HG03066 (cell line): ENCODE data around the gene TBC1D2B.

Experiments used
- ATAC-seq: cut with Tn5 transposase; IDR thresholded peaks from one replicate; pipeline ENCODE4 v1.9.1; 2021; ENCODE audit warnings: low read depth; ENCODE audit not compliant: unreplicated experiment

Gene TBC1D2B

DNA sequence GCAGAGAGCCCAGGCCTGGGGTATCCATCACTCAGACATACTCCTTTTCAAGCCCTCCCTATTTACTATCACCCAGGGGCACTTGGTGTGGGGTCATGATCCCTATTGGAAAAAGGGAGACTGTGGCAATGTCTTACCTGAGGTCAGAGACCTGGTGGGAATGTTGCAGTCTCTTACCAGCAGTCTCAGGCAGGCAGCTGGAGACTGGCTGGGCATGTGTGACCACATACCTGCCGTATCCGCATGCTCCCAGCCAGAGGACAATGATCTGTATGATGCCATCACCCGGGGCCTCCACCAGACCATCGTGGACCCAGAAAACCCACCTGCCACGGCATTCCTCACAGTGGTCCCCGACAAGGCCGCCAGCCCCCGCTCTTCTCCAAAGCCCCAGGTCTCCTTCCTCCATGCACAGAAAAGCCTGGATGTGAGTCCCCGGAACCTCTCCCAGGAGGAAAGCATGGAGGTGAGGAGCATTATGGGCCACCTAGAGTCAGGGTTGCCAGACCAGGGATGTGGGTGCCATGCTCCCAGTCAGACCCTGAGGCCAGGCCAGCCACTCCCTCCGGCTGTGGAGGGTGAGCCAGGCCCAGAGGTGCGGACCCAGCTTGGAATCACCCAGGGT is 20.7 kb upstream of the TBC1D2B start:
- ATAC-seq, result no peak

GRCh38 chr15:78097667-78098066 is 20.2 kb upstream of the TBC1D2B start:
- ATAC-seq, result no peak

DNA sequence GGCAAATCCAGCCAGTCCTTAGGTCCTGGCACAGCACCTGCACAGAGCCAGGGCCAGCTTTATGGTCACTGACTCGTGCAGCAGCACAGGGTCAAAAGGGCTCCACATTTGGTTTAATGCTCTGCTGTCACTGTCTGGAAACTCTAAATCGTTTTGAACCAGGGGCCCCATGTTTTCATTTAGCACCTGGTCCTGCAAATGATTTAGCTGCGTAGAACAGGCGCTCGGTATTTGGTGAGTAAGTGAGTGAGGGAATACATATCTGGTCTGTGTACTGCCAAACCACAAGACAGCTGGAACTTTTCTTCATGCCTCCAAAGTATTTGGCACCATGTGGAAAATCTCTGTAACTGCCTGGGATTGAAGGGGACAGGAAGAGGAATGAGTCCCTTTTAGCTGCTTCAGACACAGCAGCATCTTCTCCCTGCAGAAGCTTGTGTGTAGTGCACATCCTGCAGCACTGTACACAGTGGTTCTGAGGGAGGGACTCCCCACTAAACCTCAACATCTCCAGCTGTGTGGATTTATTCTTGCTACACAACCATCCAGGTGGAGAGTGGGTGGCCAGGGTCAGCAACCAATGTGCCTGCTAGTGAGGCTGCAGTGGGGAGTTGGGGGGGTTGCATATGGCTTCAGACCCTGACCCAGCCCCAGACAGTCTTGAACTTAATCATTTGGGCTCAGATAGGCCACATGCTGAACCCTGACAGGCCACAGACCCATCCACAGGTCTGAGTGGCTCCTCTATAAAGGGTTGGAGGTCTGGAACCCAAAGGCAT is 15.9 kb upstream of the TBC1D2B start:
- no peak for ATAC-seq

GRCh38 chr15:78092261-78093041 is 14.9 kb upstream of the TBC1D2B start, which contains the start of gene SH2D7:
Gene SH2D7 (plus strand): TSS chr15:78092561. CDS start chr15:78092585, 24 bp downstream.
- ATAC-seq, result no peak

GRCh38 chr15:78090422-78091063 is 13.0 kb upstream of the TBC1D2B start:
- no peak for ATAC-seq

DNA sequence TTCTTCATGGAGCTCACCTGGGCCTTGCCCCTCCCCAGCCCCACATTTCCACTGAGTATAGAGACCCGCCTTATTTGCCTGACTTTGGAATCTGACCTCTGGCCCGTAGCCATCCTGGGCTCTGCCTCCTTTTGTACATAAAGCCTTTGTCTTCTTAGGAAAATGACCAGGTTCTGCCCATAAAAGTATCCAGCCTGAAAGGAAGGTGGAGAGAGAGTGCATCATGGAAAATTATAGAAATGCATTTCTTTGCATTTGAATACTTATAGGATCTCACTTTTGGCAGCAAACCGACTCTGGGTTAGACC is 11.2 kb upstream of the TBC1D2B start:
- ATAC-seq, result no peak

DNA sequence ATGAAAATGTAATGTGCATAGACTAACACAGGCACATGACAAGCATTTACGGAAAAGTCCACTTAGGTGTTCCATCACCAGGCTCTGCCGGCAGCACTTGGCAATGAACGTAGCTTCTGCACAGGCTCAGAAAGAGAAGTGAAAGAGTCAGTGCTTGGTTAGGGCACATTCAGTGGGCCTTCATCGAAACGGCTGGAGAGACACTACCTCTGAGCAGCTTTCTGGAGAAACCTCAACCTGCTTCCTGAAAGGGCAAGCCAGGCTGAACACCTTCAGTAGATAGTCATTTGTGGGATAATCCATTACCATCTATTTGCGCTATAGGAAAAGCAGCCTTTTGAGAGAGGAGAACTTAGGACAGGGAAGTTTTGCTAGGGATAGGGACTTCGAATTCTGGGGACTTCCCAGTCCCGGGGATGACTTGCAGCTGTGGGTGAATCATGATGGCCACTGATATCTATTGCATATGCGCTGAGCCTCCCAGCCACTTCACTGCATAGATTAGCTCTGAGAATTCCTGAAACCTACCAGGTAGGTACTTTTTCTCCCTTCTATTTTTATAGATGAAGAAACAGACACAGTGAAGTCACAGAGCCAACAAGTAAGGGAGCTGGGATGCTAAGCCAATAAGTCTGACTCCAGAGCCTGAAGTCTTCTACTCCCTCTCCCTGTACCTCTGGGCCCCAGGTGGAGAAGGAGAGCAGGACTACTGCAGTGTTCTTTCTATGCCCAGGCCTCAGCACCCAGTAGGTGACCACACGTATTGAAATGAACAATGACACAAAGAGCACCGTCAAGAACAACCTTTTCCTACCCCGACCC is 10.7 kb upstream of the TBC1D2B start:
- ATAC-seq, result no peak

DNA sequence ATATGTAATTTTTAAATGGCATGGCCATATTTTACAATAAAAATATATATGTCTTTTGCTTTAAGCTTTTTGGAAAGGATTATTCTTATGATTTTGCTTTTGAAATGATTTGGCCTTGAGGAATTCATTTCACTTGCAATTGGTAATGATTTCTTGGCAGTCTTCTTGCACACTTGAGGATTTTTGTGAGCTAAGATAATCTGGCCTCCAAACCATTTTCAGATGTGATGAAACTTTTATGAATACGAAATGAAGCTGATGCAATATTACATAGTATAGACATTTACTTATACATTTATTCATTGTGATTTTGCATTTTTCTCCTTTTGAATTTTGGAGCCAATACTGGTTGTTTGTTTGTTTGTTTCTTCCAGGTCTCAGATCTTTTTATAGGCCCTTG is 8.4 kb upstream of the TBC1D2B start:
- ATAC-seq, result no peak

- ATAC-seq, result no peak
Measured at GRCh38 chr15:78084449-78084750, 6.9 kb upstream of the TBC1D2B start.

DNA sequence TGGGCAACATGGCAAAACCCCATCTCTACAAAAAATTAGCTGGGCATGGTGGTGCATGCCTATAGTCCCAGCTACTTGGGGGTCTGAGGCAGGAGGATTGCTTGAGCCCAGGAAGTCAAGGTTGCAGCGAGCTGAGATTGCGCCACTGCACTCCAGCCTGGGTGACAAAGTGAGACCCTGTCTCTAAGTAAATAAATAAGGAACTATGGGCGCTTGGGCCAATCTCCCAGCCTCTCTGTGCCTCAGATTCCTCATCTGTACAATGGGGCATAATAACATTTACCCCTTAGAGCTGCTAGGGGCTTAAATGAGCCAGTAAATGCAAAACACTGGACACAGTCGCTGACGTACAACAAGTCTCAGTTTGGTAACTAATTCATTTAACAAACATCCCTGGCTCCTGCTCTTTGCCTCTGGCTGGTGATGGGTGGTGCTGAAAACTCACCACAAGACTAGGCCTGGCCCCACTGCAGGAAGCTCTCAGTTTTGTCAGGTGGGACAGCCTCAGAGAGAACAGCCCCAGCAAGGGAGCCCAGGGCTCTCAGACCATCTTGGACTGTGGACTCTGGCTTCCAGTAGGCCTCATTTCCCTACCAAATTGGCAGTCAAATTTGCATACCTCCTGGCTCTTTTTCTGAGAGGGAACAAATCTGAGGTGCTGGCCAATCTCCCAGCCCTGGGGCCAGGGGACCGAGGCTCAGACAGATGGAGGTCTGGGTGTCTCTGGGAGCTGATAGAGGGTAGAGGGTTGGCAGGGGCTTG is 6.4 kb upstream of the TBC1D2B start:
- ATAC-seq, result no peak

DNA sequence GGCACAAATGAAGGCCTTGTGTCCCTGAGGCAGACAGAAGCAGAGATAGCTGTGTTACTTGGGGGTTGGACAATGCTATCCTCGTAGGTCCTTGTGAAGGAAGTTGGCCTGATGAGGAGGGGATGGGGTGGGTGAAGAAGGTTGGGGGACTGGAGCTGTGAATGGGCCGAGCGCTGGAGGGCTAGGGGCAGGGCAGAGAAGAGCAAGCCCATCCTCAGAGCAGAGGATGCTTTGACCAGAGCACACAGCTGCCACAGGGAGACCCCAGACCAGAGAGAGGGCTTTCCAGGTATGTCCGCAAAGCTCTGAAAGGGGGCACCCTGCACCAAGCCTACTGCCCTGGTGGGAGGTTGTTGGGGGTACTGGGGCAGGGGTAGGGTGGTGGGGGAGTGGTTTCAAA is 5.7 kb upstream of the TBC1D2B start:
- no peak for ATAC-seq

DNA sequence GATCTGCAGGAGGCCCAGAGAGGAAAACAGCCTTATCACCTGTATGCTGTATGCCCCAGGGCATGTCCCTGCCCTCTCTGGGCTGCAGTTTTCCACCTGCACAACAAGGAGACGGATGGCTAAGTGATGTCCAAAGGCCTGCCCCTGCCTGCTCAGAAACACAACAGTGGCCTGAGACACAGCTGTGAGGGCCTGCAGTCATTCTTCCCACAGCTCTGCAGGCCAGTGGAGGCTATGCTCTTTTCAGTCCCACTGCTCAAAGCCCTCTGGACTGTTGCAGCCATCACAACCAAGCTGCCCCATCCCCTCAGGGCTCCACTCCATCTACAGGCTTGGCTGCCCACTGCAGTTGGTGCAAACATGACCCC is 5.2 kb upstream of the TBC1D2B start:
- no peak for ATAC-seq

DNA sequence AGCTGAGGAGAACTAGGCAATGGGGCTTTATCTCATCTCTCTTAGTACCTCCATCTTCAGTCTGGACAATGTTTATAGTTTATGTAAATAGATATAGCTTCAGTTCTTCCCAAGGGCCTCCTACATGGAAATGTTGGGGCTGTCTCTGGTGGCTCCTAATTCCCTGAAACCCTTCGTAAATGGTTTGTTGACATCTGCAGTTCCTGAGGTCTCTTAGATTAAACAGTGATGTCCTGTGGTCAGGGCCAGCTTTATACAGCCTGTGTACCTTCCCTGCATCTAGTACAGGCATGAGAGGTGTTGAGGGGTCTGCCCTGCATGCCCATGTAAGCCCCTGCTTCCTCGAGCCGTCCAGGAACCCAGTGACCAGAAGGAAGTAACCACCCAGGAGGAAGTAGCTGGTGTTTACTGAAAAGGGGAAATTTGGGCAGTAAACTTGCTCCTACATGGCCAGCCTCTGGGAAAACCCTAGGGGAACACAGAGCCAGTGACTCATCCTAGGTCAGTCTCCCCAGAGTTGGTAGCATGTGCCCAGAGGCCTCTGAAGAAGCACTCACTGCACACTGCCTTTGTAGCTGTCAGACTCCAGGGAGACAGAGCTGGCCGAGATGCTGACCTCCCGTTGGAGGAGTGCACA is 4.7 kb upstream of the TBC1D2B start:
- no peak for ATAC-seq

- no peak for ATAC-seq
Measured at GRCh38 chr15:78080088-78080460, 2.6 kb upstream of the TBC1D2B start.

GRCh38 chr15:78079298-78080087 is 2.0 kb upstream of the TBC1D2B start:
- ATAC-seq, result no peak

GRCh38 chr15:78077871-78078210 is 330 bp upstream of the TBC1D2B start:
- ATAC-seq, result peak; percentile 10

GRCh38 chr15:78076231-78077052 is 1.1 kb downstream of the TBC1D2B start:
- no peak for ATAC-seq
